ENCODE data around the gene FCRL6.

GRCh38 chr1:159753386-159753785, 48.8 kb upstream of the FCRL6 start:
- TF ChIP-seq CTCF (IDR thresholded peaks at IDR 0.05; ENCODE audit: low read depth, low read length) (no peak), MAX (IDR thresholded peaks at IDR 0.05; ENCODE audit: low read depth, low read length) (no peak)

Measured in NB4 (cell line).